ENCODE data around the gene CADM2.
A peak's percentile ranks its signal among the peaks of the same experiment; 100 is the strongest.

The CADM2 gene

DNA sequence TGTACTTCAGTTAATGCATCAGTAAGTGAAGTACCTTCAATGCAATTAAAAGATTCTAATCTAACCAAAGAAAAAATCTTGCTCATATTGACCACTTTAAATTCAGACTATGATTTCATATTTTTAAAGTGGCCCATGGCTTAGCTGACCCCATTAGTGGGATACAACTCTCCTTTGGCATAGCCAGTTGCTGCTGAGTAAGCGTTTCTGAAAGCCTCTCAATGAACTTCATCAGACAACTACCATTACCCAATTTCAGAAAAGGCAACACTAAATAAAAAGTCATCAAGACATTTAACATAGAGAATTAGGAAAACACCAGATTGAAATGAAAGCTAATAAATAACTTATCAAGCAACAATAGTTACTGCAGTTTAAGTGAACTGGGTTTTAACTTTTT, 27.0 kb downstream of the CADM2 start:
- DNase-seq, result no peak

DNA sequence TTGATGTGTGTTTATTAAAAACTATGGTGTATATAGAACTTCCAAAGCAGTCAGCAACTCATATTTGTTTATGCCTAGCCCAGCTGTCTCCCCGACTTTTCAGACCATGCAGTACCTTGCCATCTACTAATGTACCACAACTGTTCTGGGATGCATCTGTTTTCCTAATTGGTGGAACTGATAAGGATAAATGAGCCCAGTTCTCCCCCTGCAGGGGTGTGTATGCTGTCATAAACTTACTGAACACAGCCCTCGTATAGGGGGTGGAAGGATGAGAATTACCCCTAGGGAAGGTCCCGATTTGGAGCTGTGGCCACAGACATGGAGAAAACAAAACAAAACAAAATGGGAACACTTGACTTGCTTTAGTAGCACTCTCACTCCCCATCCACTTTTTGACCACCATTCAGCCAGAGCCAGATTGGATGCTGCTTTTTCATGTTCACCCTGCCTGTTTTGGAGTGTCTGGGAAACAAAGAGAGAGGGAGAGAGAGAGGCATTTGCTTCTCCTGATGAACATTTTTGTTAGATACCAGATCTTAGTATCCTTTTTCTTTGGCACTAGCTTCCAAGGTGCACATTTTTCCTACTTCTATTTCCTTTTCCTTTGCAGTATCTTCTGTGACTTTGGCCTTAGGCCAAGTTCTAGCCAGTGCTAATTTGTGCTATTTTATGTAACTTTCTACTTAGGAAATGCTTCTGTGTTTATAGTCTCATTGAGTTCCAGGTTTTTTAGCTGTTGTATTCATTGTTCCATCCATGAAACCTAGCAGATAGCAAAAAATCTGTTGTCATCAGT, 29.1 kb downstream of the CADM2 start:
- DNase-seq, result no peak

DNA sequence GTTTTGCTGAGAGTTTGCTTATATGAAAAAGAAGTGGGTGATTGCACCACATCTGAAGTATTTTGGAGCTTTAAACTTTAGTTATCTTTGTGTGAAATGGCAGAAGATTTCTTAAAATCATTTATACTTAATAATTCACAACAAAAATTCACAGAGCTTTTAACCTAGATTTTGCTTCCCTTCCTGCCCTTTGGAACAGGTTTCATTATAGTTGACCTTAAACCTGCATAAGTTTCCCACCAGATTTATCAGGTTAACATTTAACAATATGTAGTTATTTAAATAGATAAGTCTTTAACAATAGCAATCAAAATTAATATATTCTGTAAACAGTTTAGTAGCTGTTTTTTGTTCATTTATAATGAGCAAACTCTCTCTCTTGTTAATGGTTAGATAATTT, 30.3 kb downstream of the CADM2 start:
- DNase-seq, result no peak

DNA sequence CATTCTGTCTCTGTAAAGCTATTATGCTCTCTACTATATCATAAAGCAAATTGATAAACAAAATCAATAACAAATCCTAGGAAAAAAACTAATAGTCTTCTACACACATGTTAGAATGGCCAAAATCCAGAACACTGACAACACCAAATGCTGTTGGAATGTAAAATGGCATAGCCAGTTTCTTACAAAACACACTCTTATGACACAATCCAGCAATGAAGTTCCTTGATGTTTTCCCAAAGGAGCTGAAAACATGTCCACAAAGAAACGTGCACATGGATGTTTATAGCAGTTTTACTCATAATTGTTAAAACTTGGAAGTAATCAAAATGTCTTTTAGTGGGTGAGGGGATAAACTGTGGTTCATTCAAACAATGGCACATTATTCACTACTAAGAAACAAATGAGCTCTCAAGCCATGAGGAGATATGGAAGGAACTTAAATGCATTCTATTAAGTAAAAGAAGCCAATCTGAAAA, 32.7 kb downstream of the CADM2 start:
- DNase-seq, result no peak

DNA sequence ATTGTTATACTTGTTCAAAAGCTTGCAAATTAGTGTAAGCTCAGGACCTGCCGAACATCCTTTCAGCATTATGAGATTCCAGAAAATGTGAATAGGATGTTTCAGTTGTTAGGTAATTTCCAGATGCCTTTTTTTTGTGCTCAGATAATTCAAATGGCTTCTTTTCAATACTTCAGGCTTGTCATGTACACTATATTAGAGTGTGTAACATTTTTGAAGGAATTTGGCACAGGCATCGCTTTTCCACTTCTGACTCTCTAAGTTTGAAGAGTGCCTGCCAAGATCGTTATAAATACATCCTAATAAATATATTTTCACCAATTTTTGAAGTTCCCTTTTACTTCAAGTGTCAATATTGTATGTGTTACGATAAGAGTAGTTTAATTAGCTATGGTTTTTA, 35.2 kb downstream of the CADM2 start:
- DNase-seq, result no peak

DNA sequence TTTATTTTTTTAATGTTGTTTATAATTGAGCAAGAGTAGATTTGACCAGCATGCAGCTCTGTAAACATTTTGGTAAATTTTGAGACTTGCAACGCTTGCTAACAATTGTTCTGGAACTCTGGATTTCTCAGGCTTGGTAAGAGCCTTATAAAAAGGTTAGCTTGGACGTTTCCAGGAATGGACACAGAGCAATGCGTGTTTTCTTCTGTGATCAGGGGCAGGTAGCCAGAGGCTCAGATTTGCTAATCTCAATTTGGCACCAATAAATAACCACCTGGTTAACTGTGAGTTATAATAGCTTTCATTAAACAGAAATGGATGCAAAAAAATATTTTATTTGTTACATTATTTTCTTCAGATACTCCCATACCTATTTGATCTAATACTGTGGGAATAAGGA, 39.8 kb downstream of the CADM2 start:
- DNase-seq, result no peak

DNA sequence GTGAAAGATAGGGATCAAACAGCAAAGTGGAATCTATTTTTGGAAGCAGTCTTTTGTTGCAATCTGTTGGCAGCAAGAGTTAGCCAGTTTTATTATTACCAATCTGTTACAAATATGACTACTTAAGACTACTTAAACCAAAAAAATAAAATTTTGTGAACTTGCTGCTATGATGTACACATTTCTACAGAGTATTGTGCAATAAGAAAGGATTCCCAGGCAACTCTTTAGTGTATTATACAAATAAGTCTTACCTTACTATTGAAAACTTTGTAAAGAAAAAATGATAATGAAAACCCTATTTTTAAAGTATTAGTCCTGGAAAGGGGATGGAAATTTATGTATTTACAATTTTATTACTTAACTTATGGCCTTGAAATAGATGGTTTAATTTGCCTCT, 44.7 kb downstream of the CADM2 start:
- DNase-seq, result no peak

DNA sequence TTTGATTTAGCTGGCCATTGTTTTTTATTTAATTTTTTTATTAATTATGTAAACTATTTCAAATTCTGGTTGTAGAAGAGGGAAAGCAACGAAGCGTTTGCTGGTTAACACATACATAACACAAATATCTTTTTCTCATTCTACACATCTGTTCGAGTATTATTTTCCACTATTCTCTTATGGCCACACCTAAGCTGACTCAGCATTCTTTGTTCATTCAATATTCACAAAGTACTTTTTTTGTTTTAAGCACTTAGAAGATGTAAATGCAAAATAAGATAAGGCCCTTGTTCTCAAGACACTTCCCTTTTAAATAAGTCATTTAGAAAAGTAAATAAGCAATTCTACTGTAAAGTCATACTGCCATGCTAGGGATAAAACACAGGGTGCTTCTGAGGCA, 45.4 kb downstream of the CADM2 start:
- no peak for DNase-seq

DNA sequence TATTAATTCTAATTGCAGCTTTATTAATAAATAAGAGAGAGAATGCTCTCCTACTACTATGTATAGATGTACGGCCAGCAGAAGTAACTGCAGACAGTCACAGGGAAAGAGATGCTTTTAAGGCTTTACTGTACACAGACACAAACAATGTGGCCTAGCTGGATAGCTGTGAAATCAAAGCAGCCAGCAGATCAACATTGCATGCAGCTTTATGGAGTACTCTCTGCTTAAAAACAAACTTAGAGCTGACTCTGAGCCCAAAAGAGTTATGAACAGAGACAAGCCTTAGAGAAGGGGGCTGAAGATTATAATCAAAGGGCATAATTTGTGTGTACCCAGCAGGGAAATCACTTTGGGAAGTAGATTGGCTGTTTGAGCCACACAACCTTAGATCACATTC, 47.2 kb downstream of the CADM2 start:
- DNase-seq, result no peak

DNA sequence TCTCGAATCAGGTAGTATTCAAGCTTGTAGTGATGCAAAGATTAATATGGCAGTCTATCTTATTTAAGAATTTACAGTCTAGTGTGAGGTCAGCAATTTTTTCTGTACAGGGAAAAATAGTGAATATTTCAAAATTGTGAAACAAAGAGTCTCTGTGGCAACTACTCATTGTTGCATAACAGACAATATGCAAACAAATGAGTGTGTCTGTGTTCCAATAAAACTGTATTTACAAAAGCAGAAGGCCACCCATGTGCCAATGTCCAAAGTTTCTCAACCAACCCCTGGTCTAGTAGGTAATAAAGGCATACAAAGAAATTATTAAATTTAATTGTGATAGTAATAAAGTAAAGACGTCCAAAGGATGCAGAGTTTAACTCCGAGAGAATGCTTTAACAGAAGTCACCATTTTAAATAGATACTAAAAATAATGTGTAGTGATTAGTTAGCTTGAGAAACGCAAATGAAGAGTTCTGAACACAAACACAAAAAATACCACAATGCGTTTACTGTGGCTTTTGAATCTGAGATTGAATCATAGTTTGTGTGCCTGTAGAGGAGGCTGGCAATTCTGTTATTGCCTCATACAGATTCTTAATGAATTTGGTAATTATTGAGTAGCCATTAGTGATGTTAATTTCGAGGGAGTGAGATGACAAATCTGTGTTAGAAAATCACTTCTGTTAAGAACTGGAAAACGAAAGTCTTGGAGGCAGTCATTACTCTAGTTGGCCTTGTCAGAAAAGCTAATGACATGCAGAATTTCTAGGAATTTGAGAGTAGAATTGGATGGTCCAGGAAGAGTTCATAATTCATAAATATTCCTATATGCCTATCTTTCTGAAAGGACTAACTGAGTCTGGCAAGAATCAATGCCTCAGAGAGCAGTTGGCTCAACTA, 48.7 kb downstream of the CADM2 start:
- peak; percentile 52 to 61 for DNase-seq

DNA sequence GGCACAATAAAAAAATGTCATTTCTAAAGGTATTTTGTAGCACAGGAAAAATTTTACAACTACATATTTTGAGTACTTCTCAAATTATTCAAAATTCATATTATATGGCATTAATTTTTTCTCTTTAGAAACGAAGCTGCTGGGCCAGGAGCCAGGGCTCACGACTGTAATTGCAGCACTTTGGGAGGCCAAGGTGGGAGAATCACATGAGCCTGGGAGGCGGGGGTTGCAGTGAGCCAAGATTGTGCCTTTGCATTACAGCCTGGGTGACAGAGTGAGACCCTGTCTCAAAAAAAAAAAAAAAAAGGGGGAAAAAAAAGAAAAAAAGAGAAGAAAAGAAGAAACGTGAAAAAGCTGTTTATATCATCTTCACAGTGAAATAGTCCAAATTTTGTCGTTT, 62.0 kb downstream of the CADM2 start:
- DNase-seq, result no peak

DNA sequence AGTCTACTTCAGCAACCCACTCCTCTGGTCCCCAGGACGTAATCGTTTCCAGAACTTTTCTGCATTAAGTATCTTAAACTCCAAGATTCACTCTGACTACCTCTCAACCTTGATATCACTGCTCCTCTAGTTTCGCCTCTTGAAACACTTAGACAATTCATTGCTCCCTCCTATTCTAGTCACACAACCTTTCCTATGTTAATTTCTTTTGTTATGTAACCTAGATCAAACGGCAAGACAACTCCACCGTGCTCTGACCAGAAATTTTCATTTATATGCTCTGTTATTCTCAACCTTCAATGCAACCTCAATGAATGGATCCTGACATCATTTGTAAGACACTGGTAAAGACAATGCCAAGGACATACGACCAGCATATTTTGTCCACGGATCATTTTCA, 71.3 kb downstream of the CADM2 start:
- DNase-seq, result no peak

DNA sequence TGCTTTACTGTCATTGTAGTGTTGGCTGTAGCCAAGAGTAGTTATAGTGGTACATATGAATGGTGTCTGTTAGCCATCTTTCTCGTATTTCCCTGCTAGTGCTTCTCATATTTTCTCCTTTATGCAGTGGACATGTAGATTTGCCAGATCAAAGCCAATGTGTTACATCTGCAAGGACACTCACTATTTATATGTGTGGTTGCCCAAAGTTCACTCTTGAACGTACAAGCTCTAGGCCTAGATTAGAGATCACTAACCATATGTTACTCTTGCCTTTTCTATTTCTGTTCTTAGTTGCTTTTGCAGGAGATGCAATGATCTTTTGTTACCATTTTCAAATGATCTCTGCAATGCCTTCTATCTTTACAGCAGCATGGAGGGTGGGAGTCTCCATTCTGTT, 78.4 kb downstream of the CADM2 start:
- DNase-seq, result no peak

DNA sequence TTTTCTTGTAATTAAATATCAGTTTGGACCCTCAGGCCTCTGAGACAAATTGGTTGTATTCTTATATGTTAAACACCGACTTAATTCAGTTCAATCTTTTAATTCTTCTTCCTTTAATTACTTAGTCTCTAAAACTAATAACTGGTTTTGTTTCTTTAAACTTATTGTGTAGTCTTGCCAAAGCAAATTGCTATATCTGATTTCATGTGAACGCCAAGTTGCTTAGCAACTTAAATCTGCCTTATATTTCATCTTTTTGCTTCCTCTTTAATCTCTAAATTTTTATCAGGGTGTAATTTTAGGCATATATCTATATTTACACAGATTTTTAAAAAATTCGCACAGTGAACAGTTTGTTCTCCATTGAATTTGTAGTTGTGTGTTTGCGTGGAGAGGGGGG, 82.2 kb downstream of the CADM2 start:
- DNase-seq, result no peak

DNA sequence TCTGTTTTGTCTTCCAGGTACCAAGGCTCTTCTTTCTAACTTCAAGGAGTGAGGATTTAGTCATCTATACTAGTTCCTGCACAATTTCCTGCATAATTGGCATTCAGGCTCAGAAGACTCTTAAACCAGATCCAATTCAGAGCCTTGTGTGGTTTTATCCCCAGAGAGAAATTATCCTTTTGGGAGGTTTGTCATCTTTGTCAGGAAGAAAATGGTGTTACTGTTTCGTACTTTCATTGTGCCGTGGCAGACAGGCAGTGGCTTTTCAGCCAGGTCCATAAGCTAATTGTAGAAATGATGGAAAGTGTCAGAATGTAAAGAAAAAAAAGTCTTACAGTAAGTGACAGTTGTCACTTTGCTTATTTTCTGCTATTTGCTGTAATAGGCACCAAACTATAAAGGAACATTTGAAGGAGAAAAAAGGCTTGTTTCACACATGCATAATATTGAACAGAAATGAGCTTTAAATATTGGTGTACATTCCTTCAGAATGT, 82.8 kb downstream of the CADM2 start:
- DNase-seq, result no peak

DNA sequence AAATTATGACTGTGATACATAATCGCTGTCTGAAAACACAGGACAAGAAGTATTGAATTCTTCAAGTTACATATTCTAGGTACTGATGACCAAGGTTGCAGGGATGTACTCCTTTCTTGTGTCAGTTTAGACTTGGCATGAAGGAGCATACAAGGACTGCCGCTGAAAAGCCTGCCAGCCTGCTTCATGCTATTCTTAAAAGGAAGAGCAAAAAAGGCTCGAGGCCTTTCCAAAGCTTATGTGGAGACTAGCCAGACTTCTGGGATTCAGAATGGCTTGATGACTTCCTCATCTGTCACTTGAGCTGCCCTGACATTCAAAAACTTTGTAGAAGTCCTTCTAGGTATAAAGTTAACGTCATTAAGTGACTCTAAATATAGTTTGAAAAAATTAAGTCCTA, 92.0 kb downstream of the CADM2 start:
- no peak for DNase-seq

DNA sequence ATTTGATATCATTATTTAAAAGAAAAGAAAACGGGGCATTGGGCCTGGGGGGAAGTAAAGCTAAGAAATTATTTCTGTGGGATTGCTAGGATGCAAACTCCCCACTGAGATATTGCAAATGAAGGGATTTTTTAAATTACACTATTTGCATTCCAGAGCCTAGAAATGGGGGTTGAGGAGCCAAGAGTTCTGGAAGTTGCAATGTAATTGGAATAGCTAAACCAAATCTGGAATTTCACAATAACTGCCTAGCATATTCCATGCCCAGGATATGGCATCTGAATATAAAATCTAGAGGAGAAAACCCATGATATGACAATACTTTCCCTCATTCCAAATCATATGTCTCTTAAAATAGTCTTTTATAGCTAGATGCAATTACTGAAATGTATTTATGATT, 93.0 kb downstream of the CADM2 start:
- no peak for DNase-seq

DNA sequence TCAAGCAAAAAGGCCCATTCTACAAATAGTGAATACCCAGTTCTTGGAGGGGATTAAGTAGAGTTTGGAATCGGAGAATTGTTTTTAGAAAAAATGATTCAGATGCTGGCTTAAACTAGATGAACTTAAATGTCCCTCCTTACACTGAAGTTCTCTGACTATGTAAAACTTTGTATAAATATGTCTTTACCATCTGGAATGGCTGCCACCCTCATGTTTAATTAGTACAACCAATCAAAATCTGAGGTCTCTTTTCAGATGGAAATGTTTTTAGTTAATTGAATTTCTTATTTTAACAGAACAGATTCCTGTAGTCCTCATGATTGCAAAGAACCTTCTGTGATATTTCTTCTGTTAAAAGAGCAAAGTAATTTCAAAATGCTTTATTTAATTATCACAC, 94.8 kb downstream of the CADM2 start:
- DNase-seq, result no peak

DNA sequence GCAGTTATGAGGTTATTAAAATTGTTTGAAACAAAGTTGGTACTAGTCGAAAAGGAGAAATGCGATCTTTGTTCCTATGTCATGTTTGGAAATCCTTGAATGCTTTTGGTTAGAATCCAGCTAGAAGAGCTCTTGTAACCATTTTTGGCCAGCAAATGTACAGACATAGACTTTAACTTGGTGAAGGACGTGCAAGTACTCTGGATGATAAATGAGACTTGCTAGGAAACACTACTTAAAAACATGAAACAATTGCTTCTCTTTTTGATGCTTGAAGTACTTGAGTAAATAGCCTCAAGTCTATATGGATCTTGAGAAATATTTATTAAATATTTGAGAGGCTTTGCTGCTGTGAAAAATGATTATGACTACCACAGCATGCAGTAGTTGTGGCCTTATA, 95.8 kb downstream of the CADM2 start:
- no peak for DNase-seq

DNA sequence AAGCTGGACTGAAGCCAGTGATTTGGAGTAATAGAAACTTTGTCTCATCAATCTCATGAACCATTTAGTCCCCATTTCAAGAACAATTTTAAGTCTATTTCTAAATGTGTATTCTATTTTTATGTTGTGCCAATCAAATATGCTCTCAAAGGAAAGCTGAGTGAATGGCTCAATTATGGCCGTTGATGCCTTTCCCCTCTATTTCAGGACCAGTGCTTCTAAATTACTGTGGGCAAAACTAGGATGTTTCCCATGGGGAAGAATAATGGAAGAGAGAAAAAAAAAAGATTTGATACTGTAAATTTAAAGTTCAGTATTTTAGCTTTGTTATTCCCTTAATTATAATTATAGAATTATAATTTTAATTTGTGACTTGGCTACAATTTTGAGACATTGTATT, 110.1 kb downstream of the CADM2 start:
- no peak for DNase-seq

DNA sequence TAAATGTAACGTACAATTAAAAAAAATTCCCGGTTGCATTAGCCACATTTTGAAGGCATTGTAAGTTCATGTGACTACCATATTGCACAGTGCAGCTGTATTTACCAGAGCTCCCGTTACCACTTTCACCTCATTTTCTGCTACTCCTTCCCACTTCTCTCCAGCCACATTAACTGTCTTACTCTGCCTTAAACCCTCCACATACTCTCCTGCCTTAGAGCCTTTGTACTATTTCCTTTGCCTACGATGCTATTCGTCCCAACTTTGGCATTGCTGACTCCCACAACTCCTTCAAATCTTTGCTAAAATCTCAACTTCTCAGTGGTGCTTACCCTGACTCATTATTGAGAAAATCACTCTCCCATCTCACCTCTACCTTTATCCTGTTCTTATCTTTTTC, 115.2 kb downstream of the CADM2 start:
- no peak for DNase-seq

DNA sequence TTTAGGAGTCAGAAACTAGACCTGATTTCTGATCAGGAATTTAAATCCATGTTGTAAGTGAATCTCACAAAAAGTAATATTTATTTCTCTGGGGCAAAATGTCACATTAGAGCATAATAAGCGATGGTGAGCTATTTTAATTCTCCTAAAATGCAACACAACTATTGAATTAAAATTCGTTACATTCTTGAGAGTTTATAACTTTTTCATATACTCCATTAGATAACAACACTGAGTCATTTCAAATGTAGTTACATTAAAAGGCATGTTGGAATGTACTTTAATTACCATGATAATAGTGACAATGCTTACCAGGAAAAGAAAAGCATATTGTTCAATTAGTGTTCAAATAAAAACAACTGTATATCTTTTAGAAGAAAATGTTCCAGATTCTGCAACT, 116.9 kb downstream of the CADM2 start:
- no peak for DNase-seq

DNA sequence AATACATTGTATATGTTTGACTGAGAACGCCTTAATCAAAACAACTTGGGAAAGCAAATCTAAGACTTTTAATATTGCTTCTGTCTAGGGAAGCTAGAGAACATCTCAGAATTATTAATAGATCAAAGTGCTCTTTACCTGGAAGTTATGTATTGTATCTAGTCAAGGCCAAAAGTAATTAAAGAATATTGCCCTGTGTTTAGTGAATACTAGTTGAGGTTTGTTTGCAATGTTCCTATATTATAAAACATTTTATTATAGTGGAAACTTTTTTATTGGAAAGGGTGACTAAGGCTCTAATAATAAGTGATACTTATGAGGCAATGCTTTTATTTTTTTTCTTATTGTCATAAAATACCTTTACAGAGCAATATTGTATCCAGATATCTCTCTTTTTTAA, 118.2 kb downstream of the CADM2 start:
- no peak for DNase-seq

Data from AML-193 (cell line).